SW480 (cell line): ENCODE results near the gene APC2.
"Not testable (repeated sequence)": the region's sequence is repeated elsewhere in the genome, so short reads cannot be mapped to it uniquely, and the experiment has no call there.

Experiments used
- DNase-seq: peaks from one replicate; pipeline ENCODE4 v3.0.0-alpha.2; 2016; ENCODE audit warnings: low spot score

The APC2 gene

DNA sequence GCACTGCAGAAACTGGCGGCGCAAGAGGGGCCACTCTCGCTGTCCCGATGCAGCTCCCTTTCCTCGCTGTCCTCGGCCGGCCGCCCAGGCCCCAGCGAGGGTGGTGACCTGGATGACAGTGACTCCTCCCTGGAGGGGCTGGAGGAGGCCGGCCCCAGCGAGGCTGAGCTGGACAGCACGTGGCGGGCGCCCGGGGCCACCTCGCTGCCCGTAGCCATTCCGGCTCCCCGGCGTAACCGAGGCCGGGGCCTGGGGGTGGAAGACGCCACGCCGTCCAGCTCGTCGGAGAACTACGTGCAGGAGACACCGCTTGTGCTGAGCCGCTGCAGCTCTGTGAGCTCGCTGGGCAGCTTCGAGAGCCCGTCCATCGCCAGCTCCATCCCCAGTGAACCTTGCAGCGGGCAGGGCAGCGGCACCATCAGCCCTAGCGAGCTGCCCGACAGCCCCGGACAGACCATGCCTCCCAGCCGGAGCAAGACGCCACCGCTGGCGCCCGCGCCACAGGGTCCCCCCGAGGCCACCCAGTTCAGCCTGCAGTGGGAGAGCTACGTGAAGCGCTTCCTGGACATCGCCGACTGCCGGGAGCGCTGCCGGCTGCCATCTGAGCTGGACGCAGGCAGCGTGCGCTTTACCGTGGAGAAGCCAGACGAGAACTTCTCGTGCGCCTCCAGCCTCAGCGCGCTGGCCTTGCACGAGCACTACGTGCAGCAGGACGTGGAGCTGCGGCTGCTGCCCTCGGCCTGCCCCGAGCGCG is 16.7 kb downstream of the APC2 start:
- no peak for DNase-seq

GRCh38 chr19:1467215-1467489 is 17.2 kb downstream of the APC2 start:
- DNase-seq = no peak

- DNase-seq = no peak
These were observed 17.8 kb downstream of the APC2 start for GRCh38 chr19:1467490-1468273.

DNA sequence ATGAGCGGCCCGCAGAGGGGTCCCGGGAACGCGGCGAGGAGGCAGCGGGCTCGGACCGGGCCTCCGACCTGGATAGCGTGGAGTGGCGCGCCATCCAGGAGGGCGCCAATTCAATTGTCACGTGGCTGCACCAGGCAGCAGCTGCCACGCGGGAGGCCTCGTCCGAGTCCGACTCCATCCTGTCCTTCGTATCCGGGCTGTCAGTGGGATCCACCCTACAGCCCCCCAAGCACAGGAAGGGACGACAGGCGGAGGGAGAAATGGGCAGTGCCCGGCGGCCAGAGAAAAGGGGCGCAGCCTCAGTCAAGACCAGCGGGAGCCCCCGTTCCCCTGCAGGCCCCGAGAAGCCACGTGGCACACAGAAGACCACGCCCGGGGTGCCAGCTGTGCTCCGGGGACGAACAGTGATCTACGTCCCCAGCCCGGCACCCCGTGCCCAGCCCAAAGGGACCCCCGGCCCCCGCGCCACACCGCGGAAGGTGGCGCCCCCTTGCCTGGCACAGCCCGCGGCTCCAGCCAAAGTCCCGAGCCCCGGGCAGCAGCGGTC is 18.4 kb downstream of the APC2 start:
- no peak for DNase-seq

DNA sequence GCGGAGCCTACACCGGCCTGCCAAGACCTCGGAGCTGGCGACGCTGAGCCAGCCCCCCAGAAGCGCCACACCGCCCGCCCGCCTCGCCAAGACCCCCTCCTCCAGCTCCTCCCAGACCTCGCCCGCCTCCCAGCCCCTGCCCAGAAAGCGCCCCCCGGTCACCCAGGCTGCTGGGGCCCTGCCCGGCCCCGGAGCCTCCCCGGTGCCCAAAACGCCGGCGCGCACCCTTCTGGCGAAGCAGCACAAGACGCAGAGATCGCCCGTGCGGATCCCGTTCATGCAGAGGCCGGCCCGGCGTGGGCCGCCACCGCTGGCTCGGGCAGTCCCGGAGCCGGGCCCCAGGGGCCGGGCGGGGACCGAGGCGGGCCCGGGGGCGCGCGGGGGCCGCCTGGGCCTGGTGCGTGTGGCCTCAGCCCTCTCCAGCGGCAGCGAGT is 18.9 kb downstream of the APC2 start:
- DNase-seq = no peak

GRCh38 chr19:1469255-1470054 is 19.5 kb downstream of the APC2 start:
- DNase-seq = no peak

DNA sequence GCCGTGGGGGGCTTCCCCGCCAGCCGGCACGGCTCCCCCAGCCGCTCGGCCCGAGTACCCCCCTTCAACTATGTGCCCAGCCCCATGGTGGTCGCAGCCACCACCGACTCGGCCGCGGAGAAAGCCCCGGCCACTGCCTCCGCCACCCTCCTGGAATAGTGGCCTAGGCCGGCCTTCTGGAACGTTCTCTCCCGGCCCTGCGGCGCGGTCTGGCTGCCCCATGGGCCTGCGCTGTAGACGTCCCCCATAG is 20.1 kb downstream of the APC2 start:
- DNase-seq = no peak

DNA sequence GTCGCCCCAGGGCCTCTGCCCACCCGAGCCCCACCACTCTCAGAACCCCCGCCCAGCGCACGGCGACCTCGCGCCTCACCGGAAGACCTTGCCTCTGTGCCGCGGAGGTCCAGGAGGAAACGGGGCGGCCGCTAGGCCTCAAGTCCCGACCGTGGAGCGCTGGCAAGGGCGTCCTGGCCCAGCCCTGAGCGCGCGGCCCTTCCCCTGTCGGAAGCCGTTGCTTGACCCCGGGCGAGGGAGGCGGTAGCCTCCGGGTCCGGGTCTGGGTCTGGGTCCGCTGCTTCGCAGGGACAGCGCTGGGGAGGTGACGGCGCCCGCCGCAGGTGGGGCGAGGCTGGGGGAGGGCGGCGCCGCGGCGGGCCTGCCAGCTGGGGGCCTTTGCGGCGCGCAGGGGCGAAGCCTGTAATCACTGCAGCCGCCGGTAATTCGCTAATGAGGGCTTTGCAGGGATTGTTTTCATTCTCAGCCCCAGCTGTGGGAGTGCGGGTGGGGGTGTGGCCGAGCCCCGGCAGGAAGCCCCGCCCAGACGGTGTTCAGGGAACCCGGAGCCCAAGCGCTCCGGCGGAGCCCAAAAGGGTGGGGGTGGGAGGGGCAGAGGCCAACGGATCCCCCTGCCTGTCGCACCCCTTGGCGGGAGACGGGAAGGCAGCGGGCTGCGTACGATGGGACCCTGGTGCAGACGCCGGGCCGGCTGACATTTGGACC is 20.5 kb downstream of the APC2 start:
- peak; percentile 67 for DNase-seq

DNA sequence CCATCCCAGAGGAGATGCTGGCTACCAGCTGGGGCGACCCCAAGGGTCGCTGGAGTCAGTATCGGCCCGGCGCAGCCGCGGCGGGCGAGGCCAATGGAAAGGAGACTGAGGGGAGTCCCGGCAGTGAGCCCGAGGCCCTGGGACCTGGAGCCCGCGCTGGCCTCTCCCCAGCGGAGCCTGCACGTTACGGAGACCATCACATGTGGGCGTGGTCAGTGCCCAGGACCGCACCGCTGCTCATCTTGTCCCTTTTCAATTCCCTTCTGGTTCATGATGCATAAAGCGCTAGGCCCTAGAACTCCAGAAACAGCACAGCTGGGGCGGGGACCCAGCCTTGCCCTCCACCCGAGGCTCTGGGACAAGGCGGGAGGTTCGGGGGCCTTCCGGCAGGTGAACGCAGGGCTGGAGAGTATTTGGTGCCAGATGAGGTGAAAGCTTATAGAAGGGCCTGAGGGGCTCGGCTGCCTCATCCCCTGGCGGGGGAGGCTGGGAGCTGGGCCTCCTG is 21.1 kb downstream of the APC2 start:
- peak; percentile 60 for DNase-seq

DNA sequence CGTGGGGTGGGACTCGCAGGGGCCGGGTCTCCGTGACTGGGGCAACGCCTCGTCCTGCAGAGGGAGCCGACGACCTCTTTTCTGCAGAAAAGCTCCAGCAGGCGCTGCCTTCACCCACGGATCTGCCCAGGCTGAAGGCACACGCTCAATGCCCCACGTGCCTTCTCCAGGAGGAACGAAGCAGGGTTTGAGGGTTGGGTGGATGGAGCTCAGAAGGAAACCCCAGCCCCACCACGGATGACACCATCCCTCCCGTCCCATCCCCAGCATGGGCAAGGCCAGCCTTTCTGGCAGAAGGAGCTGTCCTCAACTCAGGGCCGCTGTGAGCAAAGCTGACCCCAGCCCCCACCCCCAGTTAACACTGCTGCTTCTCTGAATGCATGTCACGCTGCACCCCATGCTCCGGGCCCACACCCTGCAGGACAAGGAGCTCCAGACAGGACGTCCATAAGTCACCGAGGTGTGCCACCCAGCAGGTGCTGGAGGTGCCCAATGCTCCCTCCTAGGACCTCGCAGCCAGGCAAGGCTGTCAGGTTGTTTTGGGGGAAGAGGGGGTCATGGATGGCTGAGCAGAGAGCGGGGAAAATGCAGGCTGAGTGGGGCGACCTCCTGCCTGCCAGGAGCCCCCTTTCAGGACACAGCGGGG is 21.7 kb downstream of the APC2 start:
- no peak for DNase-seq

DNA sequence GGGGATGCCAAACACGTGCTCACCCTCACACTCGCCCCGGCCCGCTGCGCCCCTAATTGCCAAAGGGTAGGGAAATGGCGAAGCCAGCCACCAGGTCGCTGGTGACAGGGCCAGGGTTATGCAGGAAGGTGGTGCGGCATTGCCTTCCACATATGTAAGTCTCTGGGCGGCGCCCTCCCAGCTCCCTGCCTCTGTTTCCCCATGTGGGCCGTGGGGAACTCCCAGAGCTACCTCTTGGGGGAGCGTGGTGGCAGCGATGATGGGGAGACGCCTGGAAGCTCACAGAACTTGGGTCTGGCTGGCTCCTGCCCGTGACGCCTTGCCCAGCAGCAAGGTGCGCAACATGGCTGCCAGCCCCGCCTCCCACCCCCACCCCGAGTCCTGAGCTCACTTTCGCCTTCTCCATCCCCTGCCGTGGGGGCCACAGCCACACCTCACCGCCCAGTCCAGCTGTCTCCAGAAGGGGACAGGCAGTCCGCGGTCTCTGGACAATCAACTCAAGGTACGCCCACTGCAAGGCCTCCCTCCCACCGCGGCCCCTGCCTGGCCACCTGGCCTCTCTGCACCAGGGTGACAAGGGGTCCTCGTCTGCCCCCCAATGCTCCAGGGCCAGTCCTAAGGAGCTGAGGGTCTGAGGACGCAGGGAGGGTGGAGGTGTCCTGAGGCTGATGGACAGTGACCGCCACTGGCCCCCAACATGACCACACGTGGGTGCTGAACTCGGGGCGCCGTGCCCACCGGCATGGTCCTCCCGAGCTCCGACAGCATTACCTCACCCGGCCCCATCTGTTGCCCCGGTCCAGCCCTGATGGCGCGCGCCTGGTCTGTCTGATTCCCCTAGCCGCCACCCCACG is 22.5 kb downstream of the APC2 start:
- no peak for DNase-seq

GRCh38 chr19:1473085-1473851 is 23.3 kb downstream of the APC2 start:
- no peak for DNase-seq

GRCh38 chr19:1474011-1474764 is 24.3 kb downstream of the APC2 start:
- DNase-seq = no peak

DNA sequence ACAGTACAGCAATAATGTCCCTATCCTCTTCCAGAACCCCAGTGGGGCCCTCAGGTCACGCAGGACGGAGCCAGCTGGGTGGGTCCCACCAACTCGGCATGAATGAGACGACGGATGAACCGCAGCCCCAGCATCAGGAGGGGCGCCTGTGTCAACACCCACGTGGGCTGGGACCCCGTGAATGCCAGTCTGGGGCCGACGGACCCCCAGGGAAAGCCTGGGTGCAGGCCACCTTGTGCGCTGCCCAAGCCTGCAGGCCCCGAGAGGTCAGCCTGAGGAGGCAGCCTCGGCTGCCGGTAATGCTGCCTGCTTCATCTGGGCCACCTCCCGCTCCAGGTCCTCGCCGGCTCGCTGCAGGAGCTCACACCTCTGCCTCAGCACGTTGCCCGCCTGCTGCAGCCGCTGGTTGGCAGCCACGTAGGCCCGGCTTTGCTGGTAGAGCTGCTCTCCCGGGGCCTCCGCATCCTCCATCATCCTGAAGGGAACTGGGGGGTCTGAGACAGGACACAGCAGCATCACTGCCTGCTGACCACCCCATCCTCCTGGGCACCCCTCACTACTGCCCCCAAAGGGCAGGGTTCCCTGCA is 24.9 kb downstream of the APC2 start:
- no peak for DNase-seq

GRCh38 chr19:1475751-1476437 is 26.0 kb downstream of the APC2 start:
- no peak for DNase-seq

DNA sequence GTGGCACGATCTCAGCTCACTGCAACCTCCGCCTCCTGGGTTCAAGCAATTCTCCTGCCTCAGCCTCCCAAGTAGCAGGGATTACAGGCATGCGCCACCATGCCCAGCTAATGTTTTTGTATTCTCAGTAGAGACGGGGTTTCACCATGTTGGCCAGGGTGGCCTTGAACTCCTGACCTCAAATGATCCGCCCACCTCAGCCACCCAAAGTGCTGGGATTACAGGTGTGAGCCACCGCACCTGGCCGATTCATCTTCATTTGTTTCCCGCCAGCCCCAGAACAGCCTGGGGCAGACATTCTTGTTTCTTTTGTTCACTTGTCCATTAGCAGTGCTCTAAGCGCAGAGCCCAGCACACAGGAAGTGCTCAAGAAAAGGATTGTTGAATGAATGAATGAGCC is 27.1 kb downstream of the APC2 start:
- not testable (repeated sequence) for DNase-seq

DNA sequence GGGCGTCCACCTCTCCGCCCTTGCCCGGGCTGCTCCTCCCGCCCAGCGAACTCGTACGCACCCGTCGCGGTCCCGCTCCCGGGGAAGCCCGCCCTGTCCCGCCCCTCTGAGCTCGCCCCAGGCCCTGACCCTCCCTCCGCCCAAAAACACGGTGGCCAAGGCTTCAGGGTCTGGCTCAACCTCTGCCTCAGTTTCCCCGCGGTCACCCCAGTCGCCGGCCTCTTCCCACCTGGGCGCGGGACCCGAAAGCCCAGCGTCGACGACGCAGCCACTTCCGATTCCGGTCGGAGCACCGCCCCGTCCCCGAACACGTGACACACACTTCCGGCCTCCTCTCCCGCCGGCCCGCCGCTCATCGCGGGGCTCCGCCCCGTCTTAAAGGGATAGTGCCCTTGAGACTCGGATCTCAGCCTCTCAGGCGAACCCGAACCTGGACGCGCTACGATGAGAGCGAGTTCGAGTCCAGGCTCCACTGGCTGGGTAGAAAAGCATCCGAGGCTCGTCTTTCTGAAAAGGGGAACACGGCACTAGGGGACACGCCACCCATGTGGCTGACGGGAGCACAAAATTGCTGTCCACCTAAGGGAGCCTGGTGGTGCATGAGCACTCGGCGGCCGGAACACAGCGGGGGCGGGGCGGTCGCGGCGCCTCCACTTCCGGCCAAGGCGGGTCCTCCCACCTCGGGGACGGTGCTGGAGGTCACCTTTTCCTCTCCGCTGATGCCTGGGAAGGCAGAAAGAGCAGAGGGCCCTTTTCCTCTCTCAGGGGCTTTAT is 29.2 kb downstream of the APC2 start, which contains the start of gene C19orf25:
Gene C19orf25 (minus strand): TSS at position 282 of the 774 bp plus-strand sequence. CDS start 312 bp downstream, outside the sequence.
- peak; percentile 84 for DNase-seq
